ENCODE data around the gene TSPYL6. TPM values are rescaled to one million over a fixed set of nuclear protein-coding genes. Genes with fewer than 3 reads are reported as not detected.

TSPYL6 gene
- not detected in 2 replicates for total RNA-seq

GRCh38 chr2:54256091-54256694 lies at the start of gene TSPYL6:
TSPYL6 (minus strand) TSS chr2:54256229; CDS start chr2:54256151, 78 bp downstream.

Other genes with a start within 250 kb of the TSPYL6 start
- 18.8 and 31.9 TPM in 2 replicates for gene ACYP2, start 140.6 kb downstream of the TSPYL6 start, total RNA-seq
- gene SPTBN1, start 200.1 kb upstream of the TSPYL6 start, total RNA-seq = 357 and 427 TPM in 2 replicates